ENCODE results near the gene SNX22. TPM values are rescaled to one million over a fixed set of nuclear protein-coding genes. Genes with fewer than 3 reads are reported as not detected.

Gene SNX22
- total and polyA plus RNA-seq, 9 donors = 0.49 to 1.0 (median 0.72) TPM

DNA sequence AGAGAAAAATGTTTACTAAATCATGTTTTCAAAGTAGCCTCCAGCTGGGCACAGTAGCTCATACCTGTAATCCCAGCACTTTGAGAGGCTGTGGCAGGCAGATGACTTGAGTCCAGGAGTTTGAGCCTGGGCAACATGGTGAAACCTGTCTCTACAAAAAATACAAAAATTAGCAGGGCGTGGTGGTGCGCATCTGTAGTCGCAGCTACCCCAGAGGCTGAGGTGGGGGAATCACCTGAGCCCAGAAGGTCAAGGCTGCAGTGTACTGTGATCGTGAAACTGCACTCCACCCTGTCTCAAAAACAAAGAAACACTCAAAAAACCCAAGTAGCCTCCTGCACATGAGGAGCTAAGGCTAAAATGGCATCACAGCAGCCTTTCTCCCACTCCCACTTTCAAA lies 12.9 kb downstream of the SNX22 start:
- Histone ChIP-seq H3K4me3 (ENCODE audit: low read length) (no peak overlapping the region), H3K27me3 (ENCODE audit: control insufficient read depth, insufficient read depth, low read length) (no peaks in the 10 kb centered on the region), H3K27ac (ENCODE audit: low read length) (peak overlapping the region; percentile 90), H3K9me3 (replicated peaks; ENCODE audit: control insufficient read depth, low read depth, low read length) (no peaks in the 10 kb centered on the region), H3K36me3 (ENCODE audit: control insufficient read depth, insufficient read depth, low read length) (peaks cover 18% of the 10 kb centered on the region), H3K4me1 (ENCODE audit: control insufficient read depth, insufficient read depth, low read length) (peaks cover 10% of the 10 kb centered on the region)
- DNase-seq = no peak
- WGBS (ENCODE audit: insufficient coverage) = 100% methylated on average over 4 of the region's 4 CpGs

GRCh38 chr15:64166102-64166890 lies 14.8 kb downstream of the SNX22 start:
- no peak for DNase-seq

GRCh38 chr15:64180235-64180824 lies 28.8 kb downstream of the SNX22 start:
- H3K36me3 ChIP-seq (ENCODE audit: control insufficient read depth, insufficient read depth, low read length) = peaks cover 15% of the 10 kb centered on the region
- DNase-seq = no peak
- WGBS (ENCODE audit: insufficient coverage) = 28% methylated on average over 2 of the region's 8 CpGs

More at GRCh38 chr15:64166102-64166890, 14.8 kb downstream of the SNX22 start:
- no peaks in the 10 kb centered on the region for H3K9me3 ChIP-seq (replicated peaks; ENCODE audit: control insufficient read depth, low read depth, low read length)
- H3K4me1 ChIP-seq (ENCODE audit: control insufficient read depth, insufficient read depth, low read length) = peaks cover 8% of the 10 kb centered on the region
- H3K27me3 ChIP-seq (ENCODE audit: control insufficient read depth, insufficient read depth, low read length) = no peaks in the 10 kb centered on the region
- no CpG with 5 or more reads among the region's 5 CpGs for WGBS (ENCODE audit: insufficient coverage)
- H3K36me3 ChIP-seq (ENCODE audit: control insufficient read depth, insufficient read depth, low read length) = peaks cover 10% of the 10 kb centered on the region
- H3K27ac ChIP-seq (ENCODE audit: low read length) = no peak overlapping the region
- H3K4me3 ChIP-seq (ENCODE audit: low read length) = no peak overlapping the region

DNA sequence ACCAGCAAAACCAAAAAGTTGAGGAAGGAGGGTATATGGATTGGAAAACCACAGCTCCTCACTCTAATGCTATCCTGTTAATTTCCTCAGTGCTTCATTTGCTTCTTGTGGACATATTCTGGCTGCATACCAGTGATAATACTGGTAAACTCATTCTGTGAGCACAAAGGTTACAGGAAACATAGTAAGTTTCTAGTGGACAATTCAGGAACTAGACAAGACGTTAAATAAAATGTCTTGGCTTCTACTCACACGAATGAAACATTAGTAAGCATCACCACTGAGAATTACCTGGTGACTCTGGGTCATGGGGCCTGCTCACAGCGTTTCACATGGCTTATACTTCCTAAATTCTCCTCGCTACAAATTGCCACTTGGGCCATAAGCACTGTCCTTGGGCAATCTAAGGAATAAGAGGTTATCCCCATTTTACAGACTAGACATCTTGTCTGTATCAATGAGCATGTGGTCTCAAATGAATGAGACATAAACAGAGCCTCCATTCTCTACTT lies 31.4 kb downstream of the SNX22 start:
- H3K27ac ChIP-seq (ENCODE audit: low read length) = no peak overlapping the region
- peak; percentile 39 for DNase-seq
- no peaks in the 10 kb centered on the region for H3K9me3 ChIP-seq (replicated peaks; ENCODE audit: control insufficient read depth, low read depth, low read length)
- WGBS (ENCODE audit: insufficient coverage) = 58% methylated on average over 2 of the region's 4 CpGs
- peaks cover 17% of the 10 kb centered on the region for H3K36me3 ChIP-seq (ENCODE audit: control insufficient read depth, insufficient read depth, low read length)
- H3K27me3 ChIP-seq (ENCODE audit: control insufficient read depth, insufficient read depth, low read length) = no peaks in the 10 kb centered on the region
- H3K4me1 ChIP-seq (ENCODE audit: control insufficient read depth, insufficient read depth, low read length) = no peaks in the 10 kb centered on the region
- H3K4me3 ChIP-seq (ENCODE audit: low read length) = no peak overlapping the region

More at GRCh38 chr15:64180235-64180824, 28.8 kb downstream of the SNX22 start:
- Histone ChIP-seq H3K4me1 (ENCODE audit: control insufficient read depth, insufficient read depth, low read length) (no peaks in the 10 kb centered on the region), H3K4me3 (ENCODE audit: low read length) (no peak overlapping the region), H3K9me3 (replicated peaks; ENCODE audit: control insufficient read depth, low read depth, low read length) (no peaks in the 10 kb centered on the region), H3K27me3 (ENCODE audit: control insufficient read depth, insufficient read depth, low read length) (no peaks in the 10 kb centered on the region), H3K27ac (ENCODE audit: low read length) (no peak overlapping the region)

GRCh38 chr15:64185146-64185911 lies 33.8 kb downstream of the SNX22 start:
- DNase-seq = no peak
- no peaks in the 10 kb centered on the region for H3K27me3 ChIP-seq (ENCODE audit: control insufficient read depth, insufficient read depth, low read length)
- 66% methylated on average over 2 of the region's 9 CpGs for WGBS (ENCODE audit: insufficient coverage)

GRCh38 chr15:64187396-64188191 lies 36.1 kb downstream of the SNX22 start:
- H3K36me3 ChIP-seq (ENCODE audit: control insufficient read depth, insufficient read depth, low read length) = peaks cover 11% of the 10 kb centered on the region

More at GRCh38 chr15:64185146-64185911, 33.8 kb downstream of the SNX22 start:
- no peaks in the 10 kb centered on the region for H3K4me1 ChIP-seq (ENCODE audit: control insufficient read depth, insufficient read depth, low read length)
- no peak overlapping the region for H3K27ac ChIP-seq (ENCODE audit: low read length)
- H3K36me3 ChIP-seq (ENCODE audit: control insufficient read depth, insufficient read depth, low read length) = peaks cover 12% of the 10 kb centered on the region
- no peak overlapping the region for H3K4me3 ChIP-seq (ENCODE audit: low read length)
- no peaks in the 10 kb centered on the region for H3K9me3 ChIP-seq (replicated peaks; ENCODE audit: control insufficient read depth, low read depth, low read length)

GRCh38 chr15:64191971-64192830 lies 40.7 kb downstream of the SNX22 start:
- DNase-seq = no peak
- 80% methylated on average over 1 of the region's 5 CpGs for WGBS (ENCODE audit: insufficient coverage)
- no peak overlapping the region for H3K27ac ChIP-seq (ENCODE audit: low read length)
- H3K4me1 ChIP-seq (ENCODE audit: control insufficient read depth, insufficient read depth, low read length) = no peaks in the 10 kb centered on the region
- H3K36me3 ChIP-seq (ENCODE audit: control insufficient read depth, insufficient read depth, low read length) = no peaks in the 10 kb centered on the region
- no peaks in the 10 kb centered on the region for H3K9me3 ChIP-seq (replicated peaks; ENCODE audit: control insufficient read depth, low read depth, low read length)
- H3K4me3 ChIP-seq (ENCODE audit: low read length) = no peak overlapping the region
- no peaks in the 10 kb centered on the region for H3K27me3 ChIP-seq (ENCODE audit: control insufficient read depth, insufficient read depth, low read length)

More at GRCh38 chr15:64187396-64188191, 36.1 kb downstream of the SNX22 start:
- no peaks in the 10 kb centered on the region for H3K9me3 ChIP-seq (replicated peaks; ENCODE audit: control insufficient read depth, low read depth, low read length)
- no peaks in the 10 kb centered on the region for H3K4me1 ChIP-seq (ENCODE audit: control insufficient read depth, insufficient read depth, low read length)
- DNase-seq = no peak
- H3K27me3 ChIP-seq (ENCODE audit: control insufficient read depth, insufficient read depth, low read length) = no peaks in the 10 kb centered on the region
- no peak overlapping the region for H3K27ac ChIP-seq (ENCODE audit: low read length)
- no CpG with 5 or more reads among the region's 2 CpGs for WGBS (ENCODE audit: insufficient coverage)
- no peak overlapping the region for H3K4me3 ChIP-seq (ENCODE audit: low read length)

DNA sequence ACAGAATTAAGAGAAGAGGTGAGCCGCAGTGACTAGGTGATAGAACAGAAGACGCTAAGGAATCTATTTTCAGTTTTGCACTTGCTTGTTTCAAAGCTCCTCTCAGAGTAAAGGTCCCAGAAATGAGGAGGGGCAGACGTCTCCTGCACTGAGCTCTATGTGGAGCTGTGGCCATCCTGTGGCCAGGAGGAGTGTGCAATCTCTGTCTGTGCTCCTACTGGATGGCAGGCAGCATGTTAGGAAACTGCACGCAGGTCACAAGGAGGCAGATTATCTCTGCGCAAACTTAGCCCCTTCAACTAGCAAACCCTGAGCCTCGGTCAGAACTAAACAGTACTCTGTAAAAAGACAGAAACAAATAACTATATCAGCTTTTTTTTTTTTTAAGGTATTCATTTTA lies 42.4 kb downstream of the SNX22 start:
- H3K36me3 ChIP-seq (ENCODE audit: control insufficient read depth, insufficient read depth, low read length) = no peaks in the 10 kb centered on the region

GRCh38 chr15:64197425-64197824 lies 45.9 kb downstream of the SNX22 start:
- no peak for DNase-seq
- no peaks in the 10 kb centered on the region for H3K27me3 ChIP-seq (ENCODE audit: control insufficient read depth, insufficient read depth, low read length)
- H3K4me3 ChIP-seq (ENCODE audit: low read length) = no peak overlapping the region
- 83% methylated on average over 1 of the region's 1 CpG for WGBS (ENCODE audit: insufficient coverage)
- no peaks in the 10 kb centered on the region for H3K4me1 ChIP-seq (ENCODE audit: control insufficient read depth, insufficient read depth, low read length)
- H3K36me3 ChIP-seq (ENCODE audit: control insufficient read depth, insufficient read depth, low read length) = peaks cover 5% of the 10 kb centered on the region
- H3K27ac ChIP-seq (ENCODE audit: low read length) = no peak overlapping the region
- no peaks in the 10 kb centered on the region for H3K9me3 ChIP-seq (replicated peaks; ENCODE audit: control insufficient read depth, low read depth, low read length)

More for the DNA sequence above, 42.4 kb downstream of the SNX22 start:
- Histone ChIP-seq H3K27ac (ENCODE audit: low read length) (no peak overlapping the region), H3K4me1 (ENCODE audit: control insufficient read depth, insufficient read depth, low read length) (no peaks in the 10 kb centered on the region), H3K27me3 (ENCODE audit: control insufficient read depth, insufficient read depth, low read length) (no peaks in the 10 kb centered on the region), H3K4me3 (ENCODE audit: low read length) (no peak overlapping the region), H3K9me3 (replicated peaks; ENCODE audit: control insufficient read depth, low read depth, low read length) (no peaks in the 10 kb centered on the region)
- 65% methylated on average over 2 of the region's 6 CpGs for WGBS (ENCODE audit: insufficient coverage)
- no peak for DNase-seq
